Trophoblast cell (in vitro differentiated cells and primary cell): ENCODE measurements around the gene DGKB.

Source experiments
- DNase-seq, 2 donors: peaks; one replicate each; pipeline ENCODE4 v3.0.0-alpha.2; 2016
- H2AFZ ChIP-seq: 2 replicates; pipeline ENCODE4 v1.6.1; 2013; ENCODE audit warnings: low read length, moderate library complexity, mild to moderate bottlenecking; ENCODE audit not compliant: insufficient read depth, poor library complexity
- H2AK5ac ChIP-seq: 2 replicates; pipeline ENCODE4 v1.6.1; 2013; ENCODE audit warnings: mild to moderate bottlenecking, low read length
- H2BK120ac ChIP-seq: 2 replicates; pipeline ENCODE4 v1.6.1; 2013; ENCODE audit warnings: low read length, mild to moderate bottlenecking, moderate library complexity; ENCODE audit not compliant: insufficient read depth, poor library complexity
- H2BK12ac ChIP-seq: 2 replicates; pipeline ENCODE4 v1.6.1; 2013; ENCODE audit warnings: mild to moderate bottlenecking, low read length, moderate library complexity
- H2BK5ac ChIP-seq: 2 replicates; pipeline ENCODE4 v1.6.1; 2013; ENCODE audit warnings: low read length, low read depth, moderate library complexity, mild to moderate bottlenecking; ENCODE audit not compliant: poor library complexity
- H3K14ac ChIP-seq: 2 replicates; pipeline ENCODE4 v1.6.1; 2013; ENCODE audit warnings: mild to moderate bottlenecking, low read length
- H3K18ac ChIP-seq: 2 replicates; pipeline ENCODE4 v1.6.1; 2013; ENCODE audit warnings: mild to moderate bottlenecking, low read length
- H3K23ac ChIP-seq: 2 replicates; pipeline ENCODE4 v1.6.1; 2013; ENCODE audit warnings: low read length
- H3K27ac ChIP-seq: 2 replicates; pipeline ENCODE4 v1.5.1; 2013; ENCODE audit warnings: low read depth, mild to moderate bottlenecking, inconsistent platforms, low read length, moderate library complexity
- H3K27me3 ChIP-seq: 2 replicates; pipeline ENCODE4 v1.6.1; 2013; ENCODE audit warnings: inconsistent platforms, mild to moderate bottlenecking, low read length, moderate library complexity; ENCODE audit not compliant: insufficient read depth
- H3K36me3 ChIP-seq, 2 experiments: 1 replicate in 1 of 2; 2 replicates in 1 of 2; pipeline ENCODE4 v1.6.1; 2013; ENCODE audit warnings: low read length in 2 of 2, mild to moderate bottlenecking in 2 of 2, moderate library complexity in 1 of 2; ENCODE audit not compliant: insufficient read depth in 2 of 2, control insufficient read depth in 1 of 2
- H3K4ac ChIP-seq: 2 replicates; pipeline ENCODE4 v1.6.1; 2013; ENCODE audit warnings: low read depth, mild to moderate bottlenecking, low read length, moderate library complexity
- H3K4me1 ChIP-seq, 2 experiments: 1 replicate in 1 of 2; 2 replicates in 1 of 2; pipeline ENCODE4 v1.6.1; 2013; ENCODE audit warnings: low read length in 2 of 2, mild to moderate bottlenecking in 2 of 2, moderate library complexity in 1 of 2; ENCODE audit not compliant: insufficient read depth in 2 of 2, control insufficient read depth in 1 of 2
- H3K4me2 ChIP-seq: 2 replicates; pipeline ENCODE4 v1.6.1; 2013; ENCODE audit warnings: inconsistent platforms, mild to moderate bottlenecking, low read length, moderate library complexity
- H3K4me3 ChIP-seq: 2 replicates; pipeline ENCODE4 v1.5.1; 2013; ENCODE audit warnings: mild to moderate bottlenecking, low read depth, low read length, inconsistent platforms
- H3K79me1 ChIP-seq: one replicate; pipeline ENCODE4 v1.6.1; 2013; ENCODE audit warnings: low read length
- H3K79me2 ChIP-seq: 2 replicates; pipeline ENCODE4 v1.6.1; 2013; ENCODE audit warnings: low read length, mild to moderate bottlenecking; ENCODE audit not compliant: control insufficient read depth, insufficient read depth, poor library complexity
- H3K9ac ChIP-seq: 2 replicates; pipeline ENCODE4 v1.6.1; 2013; ENCODE audit warnings: mild to moderate bottlenecking, low read length
- H3K9me3 ChIP-seq: 2 replicates; pipeline ENCODE4 v1.6.1; 2013; ENCODE audit warnings: low read depth, mild to moderate bottlenecking, control low read depth, inconsistent platforms, low read length; ENCODE audit not compliant: insufficient read depth
- H4K12ac ChIP-seq: 2 replicates; pipeline ENCODE4 v1.6.1; 2013; ENCODE audit warnings: low read depth, mild to moderate bottlenecking, low read length, moderate library complexity
- H4K8ac ChIP-seq: 2 replicates; pipeline ENCODE4 v1.6.1; 2013; ENCODE audit warnings: low read depth, mild to moderate bottlenecking, low read length, moderate library complexity
- H4K91ac ChIP-seq: one replicate; pipeline ENCODE4 v1.6.1; 2013; ENCODE audit warnings: low read depth, mild to moderate bottlenecking, low read length, moderate library complexity
- WGBS: extraction: QIAGEN DNeasy Blood & Tissue Kit; methylation state at CpG from one replicate; pipeline ENCODE4 v1.1.7; 2013; ENCODE audit warnings: missing lambda C conversion rate; ENCODE audit not compliant: insufficient read length, insufficient coverage; ENCODE audit errors: extremely low coverage; 5-methylcytosine and 5-hydroxymethylcytosine counted together

Gene DGKB

GRCh38 chr7:14598978-14599377 is 303.6 kb downstream of the DGKB start:
- Histone ChIP-seq H3K18ac (no peak overlapping the region), H2BK12ac (no peak overlapping the region), H3K4me2 (no peak overlapping the region), H3K27ac (no peak overlapping the region), H3K36me3 (no peaks in the 10 kb centered on the region), H2BK120ac (no peak overlapping the region), H3K23ac (no peak overlapping the region), H4K91ac (no peak overlapping the region), H3K4ac (no peak overlapping the region), H3K27me3 (no peaks in the 10 kb centered on the region), H2AK5ac (no peak overlapping the region), H3K14ac (no peak overlapping the region), H3K4me1 (no peaks in the 10 kb centered on the region), H2AFZ (no peak overlapping the region), H3K4me3 (no peak overlapping the region), H2BK5ac (no peak overlapping the region), H4K8ac (no peak overlapping the region), H3K9ac (no peak overlapping the region), H3K9me3 (no peaks in the 10 kb centered on the region), H4K12ac (no peak overlapping the region), H3K79me2 (no peaks in the 10 kb centered on the region), H3K79me1 (no peaks in the 10 kb centered on the region)
- no peak for DNase-seq
- no CpG with 5 or more reads among the region's 3 CpGs for WGBS

DNA sequence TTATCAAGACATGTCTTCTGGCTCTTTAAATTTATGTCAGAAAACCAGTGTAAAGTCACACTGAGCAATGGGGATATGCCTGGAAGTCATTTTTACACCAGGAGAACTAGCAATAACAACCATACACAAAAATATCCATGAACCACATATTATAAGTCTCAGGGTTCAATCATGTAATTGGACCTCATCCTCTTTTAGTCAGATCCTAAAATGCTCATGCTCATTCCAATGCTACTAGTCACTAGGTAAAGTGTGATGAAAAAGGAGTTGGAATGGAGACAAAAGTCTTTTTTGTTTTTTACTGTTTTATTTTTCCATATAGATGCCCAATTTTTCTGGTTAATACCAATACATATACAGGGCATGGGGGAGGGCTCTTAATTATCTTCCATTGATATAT is 306.1 kb downstream of the DGKB start:
- Histone ChIP-seq H3K9me3 (no peaks in the 10 kb centered on the region), H3K79me2 (no peaks in the 10 kb centered on the region), H2BK5ac (no peak overlapping the region)

DNA sequence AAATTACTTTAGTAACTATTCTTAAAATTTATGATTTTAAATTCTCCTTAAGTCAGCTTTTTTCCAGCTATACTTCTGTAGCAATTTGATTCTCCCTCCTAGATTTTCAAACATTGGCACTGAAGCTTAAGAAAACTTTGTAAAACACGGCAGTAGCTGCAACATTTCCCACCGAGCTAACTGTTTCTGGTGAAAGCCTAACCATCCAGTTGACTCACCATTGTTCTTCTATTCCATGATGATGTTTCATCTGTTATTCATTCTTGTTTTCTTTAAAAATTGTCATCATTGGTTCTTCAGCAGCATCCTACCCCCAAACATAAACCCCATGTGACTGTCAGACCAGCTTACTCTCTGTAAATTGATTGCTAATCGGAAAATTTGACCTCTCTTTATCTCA is 312.3 kb downstream of the DGKB start:
- Histone ChIP-seq H3K9me3 (no peaks in the 10 kb centered on the region), H4K8ac (no peak overlapping the region), H3K4me2 (no peak overlapping the region), H3K79me1 (no peaks in the 10 kb centered on the region), H3K4me3 (no peak overlapping the region), H2BK5ac (no peak overlapping the region), H3K23ac (no peak overlapping the region), H3K27me3 (no peaks in the 10 kb centered on the region), H2AK5ac (no peak overlapping the region), H3K27ac (no peak overlapping the region), H4K12ac (no peak overlapping the region), H3K9ac (no peak overlapping the region), H3K79me2 (no peaks in the 10 kb centered on the region), H3K14ac (no peak overlapping the region), H3K4me1 (no peaks in the 10 kb centered on the region), H2BK120ac (no peak overlapping the region), H3K4ac (no peak overlapping the region), H2BK12ac (no peak overlapping the region), H4K91ac (no peak overlapping the region), H2AFZ (no peak overlapping the region), H3K36me3 (no peaks in the 10 kb centered on the region), H3K18ac (no peak overlapping the region)
- WGBS: no CpG with 5 or more reads among the region's 3 CpGs
- DNase-seq: no peak

More for the DNA sequence above, 306.1 kb downstream of the DGKB start:
- Histone ChIP-seq H3K4me2 (no peak overlapping the region), H2AFZ (no peak overlapping the region), H3K18ac (no peak overlapping the region), H2AK5ac (no peak overlapping the region), H3K14ac (no peak overlapping the region), H3K4ac (no peak overlapping the region), H2BK120ac (no peak overlapping the region), H3K4me1 (no peaks in the 10 kb centered on the region), H3K27ac (no peak overlapping the region), H4K12ac (no peak overlapping the region), H4K8ac (no peak overlapping the region), H2BK12ac (no peak overlapping the region), H3K27me3 (no peaks in the 10 kb centered on the region), H3K79me1 (no peaks in the 10 kb centered on the region), H3K23ac (no peak overlapping the region), H4K91ac (no peak overlapping the region), H3K9ac (no peak overlapping the region), H3K36me3 (no peaks in the 10 kb centered on the region), H3K4me3 (no peak overlapping the region)
- DNase-seq: no peak

GRCh38 chr7:14585232-14585631 is 317.3 kb downstream of the DGKB start:
- H4K12ac ChIP-seq: no peak overlapping the region
- H2BK120ac ChIP-seq: no peak overlapping the region
- no peaks in the 10 kb centered on the region for H3K79me2 ChIP-seq
- H3K27ac ChIP-seq: no peak overlapping the region
- no peak for DNase-seq
- no peaks in the 10 kb centered on the region for H3K36me3 ChIP-seq
- no peak overlapping the region for H3K4me2 ChIP-seq
- no peak overlapping the region for H3K9ac ChIP-seq
- no peak overlapping the region for H2BK5ac ChIP-seq
- H3K27me3 ChIP-seq: no peaks in the 10 kb centered on the region
- H3K4me1 ChIP-seq: no peaks in the 10 kb centered on the region
- no peak overlapping the region for H4K91ac ChIP-seq
- H3K23ac ChIP-seq: no peak overlapping the region
- H4K8ac ChIP-seq: no peak overlapping the region
- no peak overlapping the region for H2BK12ac ChIP-seq
- no peaks in the 10 kb centered on the region for H3K79me1 ChIP-seq
- H3K9me3 ChIP-seq: no peaks in the 10 kb centered on the region
- no peak overlapping the region for H3K4ac ChIP-seq
- H2AFZ ChIP-seq: no peak overlapping the region
- no peak overlapping the region for H3K18ac ChIP-seq
- no peak overlapping the region for H3K14ac ChIP-seq
- WGBS: no CpG with 5 or more reads among the region's 2 CpGs
- no peak overlapping the region for H3K4me3 ChIP-seq
- H2AK5ac ChIP-seq: no peak overlapping the region

GRCh38 chr7:14583518-14583917 is 319.0 kb downstream of the DGKB start:
- H4K8ac ChIP-seq: no peak overlapping the region
- H3K4me1 ChIP-seq: no peaks in the 10 kb centered on the region
- H3K79me2 ChIP-seq: no peaks in the 10 kb centered on the region
- H3K4ac ChIP-seq: no peak overlapping the region
- H3K9ac ChIP-seq: no peak overlapping the region
- H2BK5ac ChIP-seq: no peak overlapping the region
- H2BK120ac ChIP-seq: no peak overlapping the region
- H3K27ac ChIP-seq: no peak overlapping the region
- H3K4me2 ChIP-seq: no peak overlapping the region
- no peaks in the 10 kb centered on the region for H3K36me3 ChIP-seq
- no peak overlapping the region for H3K18ac ChIP-seq
- no peak for DNase-seq
- no peak overlapping the region for H2AK5ac ChIP-seq
- no peak overlapping the region for H3K14ac ChIP-seq
- H3K4me3 ChIP-seq: no peak overlapping the region
- H4K91ac ChIP-seq: no peak overlapping the region
- no peak overlapping the region for H2AFZ ChIP-seq
- H3K9me3 ChIP-seq: no peaks in the 10 kb centered on the region
- H4K12ac ChIP-seq: no peak overlapping the region
- no peaks in the 10 kb centered on the region for H3K79me1 ChIP-seq
- H3K23ac ChIP-seq: no peak overlapping the region
- no peaks in the 10 kb centered on the region for H3K27me3 ChIP-seq
- no peak overlapping the region for H2BK12ac ChIP-seq
